ENCODE data around the gene TIMELESS. TPM values are rescaled to one million over a fixed set of nuclear protein-coding genes. Genes with fewer than 3 reads are reported as not detected.
A peak's percentile ranks its signal among the peaks of the same experiment; 100 is the strongest.
"Not testable (repeated sequence)": the region's sequence is repeated elsewhere in the genome, so short reads cannot be mapped to it uniquely, and the experiment has no call there.

The TIMELESS gene
- total RNA-seq, 1 donor from 2014 or later, result 27.9 TPM

DNA sequence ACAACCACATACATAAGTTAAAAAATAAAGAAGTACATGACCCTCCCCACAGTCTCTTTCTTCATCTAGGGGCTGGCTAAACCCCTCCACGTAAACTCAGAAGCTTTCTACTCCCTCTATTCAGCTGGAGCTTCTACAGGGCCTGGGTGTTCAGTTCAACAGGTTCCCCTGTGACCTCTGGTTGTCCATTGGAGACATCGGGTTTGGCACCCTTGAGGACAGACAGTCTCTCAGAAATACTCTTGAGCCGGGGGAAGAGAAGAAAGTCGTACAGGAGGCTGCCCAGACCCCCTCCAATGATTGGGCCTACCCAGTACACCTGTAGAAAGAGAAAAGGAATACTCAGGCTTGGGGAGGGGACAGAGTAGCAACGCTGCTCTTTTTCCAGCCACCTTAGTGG is 1.9 kb upstream of the TIMELESS start:
- Mint-ChIP-seq H3K4me1 (peaks cover 12% of the 10 kb centered on the region), H3K27ac (no peak overlapping the region), H3K4me3 (no peak overlapping the region), H3K36me3 (no peaks in the 10 kb centered on the region), H3K27me3 (ENCODE audit: low read depth) (peaks cover 7% of the 10 kb centered on the region), H3K9me3 (no peaks in the 10 kb centered on the region)
- TF ChIP-seq, protein P1, sequence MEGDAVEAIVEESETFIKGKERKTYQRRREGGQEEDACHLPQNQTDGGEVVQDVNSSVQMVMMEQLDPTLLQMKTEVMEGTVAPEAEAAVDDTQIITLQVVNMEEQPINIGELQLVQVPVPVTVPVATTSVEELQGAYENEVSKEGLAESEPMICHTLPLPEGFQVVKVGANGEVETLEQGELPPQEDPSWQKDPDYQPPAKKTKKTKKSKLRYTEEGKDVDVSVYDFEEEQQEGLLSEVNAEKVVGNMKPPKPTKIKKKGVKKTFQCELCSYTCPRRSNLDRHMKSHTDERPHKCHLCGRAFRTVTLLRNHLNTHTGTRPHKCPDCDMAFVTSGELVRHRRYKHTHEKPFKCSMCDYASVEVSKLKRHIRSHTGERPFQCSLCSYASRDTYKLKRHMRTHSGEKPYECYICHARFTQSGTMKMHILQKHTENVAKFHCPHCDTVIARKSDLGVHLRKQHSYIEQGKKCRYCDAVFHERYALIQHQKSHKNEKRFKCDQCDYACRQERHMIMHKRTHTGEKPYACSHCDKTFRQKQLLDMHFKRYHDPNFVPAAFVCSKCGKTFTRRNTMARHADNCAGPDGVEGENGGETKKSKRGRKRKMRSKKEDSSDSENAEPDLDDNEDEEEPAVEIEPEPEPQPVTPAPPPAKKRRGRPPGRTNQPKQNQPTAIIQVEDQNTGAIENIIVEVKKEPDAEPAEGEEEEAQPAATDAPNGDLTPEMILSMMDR (IDR thresholded peaks at IDR 0.05; ENCODE audit: unreplicated experiment), result no peak
- DNase-seq (ENCODE audit: low spot score in 2 of 2, unreplicated experiment in 2 of 2), result no peak

DNA sequence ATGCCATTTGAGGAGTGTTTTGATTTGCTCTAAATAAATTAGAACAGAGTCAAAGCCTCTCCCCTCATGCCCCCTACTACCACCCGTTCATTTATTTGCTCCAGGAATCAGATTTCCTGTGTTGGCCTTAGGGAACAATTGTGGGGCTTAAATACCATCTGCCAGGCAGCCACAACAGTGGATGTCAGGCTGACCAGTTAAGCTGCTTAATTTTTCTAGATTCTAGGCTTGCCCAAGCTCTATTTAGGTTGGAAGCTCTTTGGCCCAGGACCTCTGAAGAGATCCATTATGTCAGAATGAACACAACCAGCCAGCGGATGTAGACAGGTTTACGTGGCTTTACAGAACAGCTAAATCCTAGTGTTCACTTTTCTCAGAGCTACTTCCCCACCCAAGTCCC is 1.0 kb upstream of the TIMELESS start:
- no peaks in the 10 kb centered on the region for H3K9me3 Mint-ChIP-seq
- peaks cover 2% of the 10 kb centered on the region for H3K36me3 Mint-ChIP-seq
- TF ChIP-seq, protein P1 (IDR thresholded peaks at IDR 0.05; ENCODE audit: unreplicated experiment), result no peak
- H3K4me3 Mint-ChIP-seq, result peak overlapping the region; percentile 88
- DNase-seq (ENCODE audit: low spot score in 2 of 2, unreplicated experiment in 2 of 2), result no peak
- peaks cover 7% of the 10 kb centered on the region for H3K27me3 Mint-ChIP-seq (ENCODE audit: low read depth)
- peaks cover 12% of the 10 kb centered on the region for H3K4me1 Mint-ChIP-seq
- H3K27ac Mint-ChIP-seq, result peak overlapping the region; percentile 99

DNA sequence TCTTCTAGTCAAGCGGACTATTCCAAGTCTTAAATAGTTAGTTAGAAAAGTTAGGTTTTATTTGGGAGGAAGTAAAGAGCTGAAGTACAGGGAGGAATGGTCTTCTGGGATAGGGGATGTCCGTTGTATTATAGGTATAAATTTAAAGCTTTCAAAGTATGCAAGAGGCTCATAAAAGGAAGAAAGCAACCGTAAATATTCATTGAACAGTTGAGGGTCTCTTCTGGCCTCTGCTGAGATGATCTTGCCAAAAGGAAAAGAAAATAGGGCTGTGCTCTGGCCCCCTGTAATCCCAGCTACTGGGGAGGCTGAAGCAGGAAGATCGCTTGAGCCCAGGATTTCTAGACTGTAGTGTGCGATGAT is 377 bp upstream of the TIMELESS start:
- peaks cover 6% of the 10 kb centered on the region for H3K36me3 Mint-ChIP-seq
- peak overlapping the region; percentile 88 for H3K4me3 Mint-ChIP-seq
- DNase-seq (ENCODE audit: low spot score in 2 of 2, unreplicated experiment in 2 of 2), result no peak
- H3K9me3 Mint-ChIP-seq, result peaks cover 3% of the 10 kb centered on the region
- peak overlapping the region; percentile 99 for H3K27ac Mint-ChIP-seq
- peaks cover 12% of the 10 kb centered on the region for H3K4me1 Mint-ChIP-seq
- peaks cover 7% of the 10 kb centered on the region for H3K27me3 Mint-ChIP-seq (ENCODE audit: low read depth)
- TF ChIP-seq, protein P1 (IDR thresholded peaks at IDR 0.05; ENCODE audit: unreplicated experiment), result no peak

DNA sequence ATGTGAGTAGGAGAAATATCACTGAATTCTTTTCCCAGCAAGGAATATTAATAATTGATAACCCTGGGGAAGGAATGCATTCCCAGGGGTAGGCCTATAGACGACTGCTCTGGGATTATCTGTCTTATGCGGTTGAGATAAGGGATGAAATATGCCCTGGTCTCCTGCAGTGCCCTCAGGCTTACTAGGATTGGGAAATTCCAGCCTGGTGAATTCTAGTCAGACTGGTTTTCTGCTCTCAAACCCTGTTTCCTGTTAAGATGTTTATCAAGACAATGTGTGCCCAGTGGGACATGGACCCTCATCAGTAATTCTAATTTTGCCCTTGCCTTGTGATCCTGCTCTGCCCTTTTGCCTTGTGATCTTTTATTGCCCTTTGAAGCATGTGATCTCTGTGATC is 6.0 kb downstream of the TIMELESS start:
- Mint-ChIP-seq H3K36me3 (peaks cover 30% of the 10 kb centered on the region), H3K9me3 (peaks cover 23% of the 10 kb centered on the region)
- not testable (repeated sequence) for H3K4me1 Mint-ChIP-seq; H3K27me3 Mint-ChIP-seq (ENCODE audit: low read depth); DNase-seq (ENCODE audit: low spot score in 2 of 2, unreplicated experiment in 2 of 2); H3K4me3 Mint-ChIP-seq; H3K27ac Mint-ChIP-seq

DNA sequence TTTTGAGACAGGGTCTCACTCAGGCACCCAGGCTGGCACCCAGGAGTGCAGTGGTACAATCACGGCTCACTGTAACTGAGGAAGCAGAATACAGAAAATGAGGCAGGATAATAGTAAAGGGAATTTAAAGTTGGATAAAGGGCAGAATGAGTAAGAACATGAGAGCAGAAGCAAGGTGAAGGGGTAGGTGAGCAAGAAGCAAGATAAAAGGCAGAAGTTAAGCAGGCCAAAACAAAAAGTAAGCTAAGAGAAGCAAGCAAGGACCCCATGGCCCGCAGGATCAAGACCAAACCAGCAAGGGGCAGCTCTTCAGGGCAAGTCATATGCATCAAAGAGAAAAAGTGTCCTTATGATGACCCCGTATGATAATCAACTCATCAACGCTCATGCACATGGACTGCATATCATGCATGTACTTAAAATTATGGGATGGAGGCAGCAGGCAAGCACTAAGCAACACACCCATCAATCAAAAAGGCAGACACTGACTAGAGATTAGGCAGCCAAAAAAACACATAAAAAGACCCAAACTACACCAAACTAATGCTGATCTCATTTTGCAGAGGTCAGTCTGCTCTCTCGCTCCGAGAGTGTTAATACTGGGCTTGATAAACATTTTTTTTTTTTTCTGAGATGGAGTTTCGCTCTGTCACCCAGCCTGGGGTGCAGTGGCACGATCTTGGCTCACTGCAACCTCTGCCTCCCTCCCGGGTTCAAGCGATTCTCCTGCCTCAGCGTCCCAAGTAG is 11.6 kb downstream of the TIMELESS start:
- peak overlapping the region; percentile 75 for H3K27ac Mint-ChIP-seq
- no peak for DNase-seq (ENCODE audit: low spot score in 2 of 2, unreplicated experiment in 2 of 2)
- H3K4me3 Mint-ChIP-seq, result no peak overlapping the region
- no peaks in the 10 kb centered on the region for H3K27me3 Mint-ChIP-seq (ENCODE audit: low read depth)
- peaks cover 11% of the 10 kb centered on the region for H3K4me1 Mint-ChIP-seq
- H3K36me3 Mint-ChIP-seq, result peaks cover 12% of the 10 kb centered on the region
- TF ChIP-seq, protein P1 (IDR thresholded peaks at IDR 0.05; ENCODE audit: unreplicated experiment), result no peak
- H3K9me3 Mint-ChIP-seq, result peaks cover 4% of the 10 kb centered on the region

DNA sequence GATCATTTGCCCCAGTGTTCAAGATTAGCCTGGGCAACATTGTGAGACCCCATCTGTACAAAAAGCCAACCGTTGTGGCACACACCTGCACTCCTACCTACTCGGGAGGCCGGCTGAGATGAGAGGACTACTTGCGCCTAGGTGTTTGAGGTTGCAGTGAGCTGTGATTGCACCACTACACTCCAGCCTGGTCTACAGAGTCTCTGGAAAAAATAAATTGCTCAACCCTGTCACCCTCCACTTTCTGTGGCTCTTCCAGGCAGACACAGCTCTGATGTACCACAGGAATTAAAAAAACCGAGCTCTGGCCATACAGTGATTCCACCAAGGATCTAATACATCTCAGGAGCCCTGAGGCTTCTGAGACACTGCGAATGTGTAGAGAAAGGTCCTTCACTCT is 14.4 kb downstream of the TIMELESS start:
- Mint-ChIP-seq H3K4me3 (no peak overlapping the region), H3K36me3 (peaks cover 7% of the 10 kb centered on the region), H3K4me1 (peaks cover 11% of the 10 kb centered on the region), H3K9me3 (no peaks in the 10 kb centered on the region), H3K27me3 (ENCODE audit: low read depth) (no peaks in the 10 kb centered on the region), H3K27ac (no peak overlapping the region)
- DNase-seq (ENCODE audit: low spot score in 2 of 2, unreplicated experiment in 2 of 2), result no peak
- TF ChIP-seq, protein P1 (IDR thresholded peaks at IDR 0.05; ENCODE audit: unreplicated experiment), result no peak
